Karpas-422 (cell line): ENCODE data around the gene EFEMP2. TPM values are rescaled to one million over a fixed set of nuclear protein-coding genes. Genes with fewer than 3 reads are reported as not detected.

Experiments
- DNase-seq: peaks from one replicate; pipeline ENCODE4 v3.0.0-alpha.2; 2015
- H2AFZ ChIP-seq: fragments of 200-600 bp; sonication (generic); 2 replicates; pipeline ENCODE4 v1.6.1; 2014; ENCODE audit warnings: antibody characterized with exemption, low read length, mixed read lengths
- H3K27ac ChIP-seq: fragments of 200-600 bp; sonication (generic); 2 replicates; pipeline ENCODE4 v1.5.1; 2014; ENCODE audit warnings: mild to moderate bottlenecking, low read length, moderate library complexity
- H3K27me3 ChIP-seq: fragments of 200-600 bp; sonication (generic); 2 replicates; pipeline ENCODE4 v1.6.1; 2014; ENCODE audit warnings: low read length, mixed read lengths
- H3K36me3 ChIP-seq: fragments of 200-600 bp; sonication (generic); 2 replicates; pipeline ENCODE4 v1.6.1; 2014; ENCODE audit warnings: low read length, mixed read lengths; ENCODE audit not compliant: insufficient read depth
- H3K4me1 ChIP-seq: fragments of 200-600 bp; sonication (generic); 2 replicates; pipeline ENCODE4 v1.6.1; 2014; ENCODE audit warnings: mild to moderate bottlenecking, low read length, mixed read lengths
- H3K4me2 ChIP-seq: fragments of 200-600 bp; sonication (generic); 2 replicates; pipeline ENCODE4 v1.6.1; 2014; ENCODE audit warnings: low read length, low read depth, mild to moderate bottlenecking; ENCODE audit not compliant: poor library complexity, severe bottlenecking
- H3K4me3 ChIP-seq: fragments of 200-600 bp; sonication (generic); 2 replicates; pipeline ENCODE4 v1.5.1; 2014; ENCODE audit warnings: mild to moderate bottlenecking, antibody characterized with exemption, low read length, mixed read lengths
- H3K79me2 ChIP-seq: fragments of 200-600 bp; sonication (generic); 2 replicates; pipeline ENCODE4 v1.6.1; 2014; ENCODE audit warnings: mild to moderate bottlenecking, low read length, mixed read lengths
- H3K9ac ChIP-seq: fragments of 200-600 bp; sonication (generic); 2 replicates; pipeline ENCODE4 v1.6.0; 2014; ENCODE audit warnings: low read length
- H3K9me2 ChIP-seq: fragments of 200-600 bp; sonication (generic), shearing (Covaris generic); replicated peaks from 2 replicates; pipeline ENCODE4 v1.6.0; 2014; ENCODE audit warnings: mild to moderate bottlenecking, low read length, moderate library complexity; ENCODE audit not compliant: insufficient read depth
- H3K9me3 ChIP-seq: fragments of 300-700, 200-600 bp; sonication (generic); 2 replicates; pipeline ENCODE4 v1.6.1; 2014; ENCODE audit warnings: low read length, mixed read lengths
- H4K20me1 ChIP-seq: fragments of 200-600 bp; sonication (generic); 2 replicates; pipeline ENCODE4 v1.6.1; 2014; ENCODE audit warnings: mild to moderate bottlenecking, antibody characterized with exemption, low read length, low read depth; ENCODE audit not compliant: insufficient read depth
- total RNA-seq: library from RNA; depleted of rRNA; stranded (reverse); fragments of >200 nt; shearing (Covaris generic); gene quantifications from 2 replicates; pipeline ENCODE4 v1.2.3, GENCODE V29; 2014; ENCODE audit warnings: low replicate concordance

Gene EFEMP2
- total RNA-seq, 1 experiment from 2014 or later: 1.3 TPM

GRCh38 chr11:65917434-65918210 is 45.0 kb upstream of the EFEMP2 start:
- peak overlapping the region; percentile 99 for H3K4me3 ChIP-seq
- peaks cover 20% of the 10 kb centered on the region for H3K4me1 ChIP-seq

DNA sequence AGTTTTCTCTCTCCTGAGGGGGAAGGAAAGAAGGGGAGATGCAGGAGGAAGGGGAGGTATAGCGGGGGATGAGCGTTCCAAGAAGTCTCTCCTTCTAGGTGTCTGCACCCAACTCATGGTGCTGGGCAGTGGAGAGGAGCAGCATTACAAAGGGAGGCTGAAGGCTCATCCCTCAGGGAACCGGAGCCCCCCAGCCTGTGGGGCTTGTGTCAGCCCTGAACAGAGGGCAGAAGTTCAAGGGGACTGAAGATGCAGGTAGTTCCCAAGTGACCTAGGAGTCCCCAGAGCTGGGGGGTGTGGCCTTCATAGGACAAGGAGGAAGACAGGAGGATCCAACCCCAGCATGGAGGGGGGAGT is 44.5 kb upstream of the EFEMP2 start:
- no peak overlapping the region for H3K4me3 ChIP-seq
- no peaks in the 10 kb centered on the region for H3K9me2 ChIP-seq
- H2AFZ ChIP-seq: no peak overlapping the region
- H3K79me2 ChIP-seq: peaks cover 9% of the 10 kb centered on the region; the same call in 1 of the 2 replicates
- H3K27ac ChIP-seq: no peak overlapping the region
- H3K9ac ChIP-seq: no peak overlapping the region
- H3K36me3 ChIP-seq: no peaks in the 10 kb centered on the region
- no peak for DNase-seq
- H3K4me1 ChIP-seq: peaks cover 20% of the 10 kb centered on the region
- no peaks in the 10 kb centered on the region for H3K9me3 ChIP-seq
- no peaks in the 10 kb centered on the region for H4K20me1 ChIP-seq
- H3K27me3 ChIP-seq: no peaks in the 10 kb centered on the region
- H3K4me2 ChIP-seq: no peak overlapping the region

More at GRCh38 chr11:65917434-65918210, 45.0 kb upstream of the EFEMP2 start:
- H3K27me3 ChIP-seq: no peaks in the 10 kb centered on the region
- H3K9me2 ChIP-seq: no peaks in the 10 kb centered on the region
- peaks cover 9% of the 10 kb centered on the region; the same call in 1 of the 2 replicates for H3K79me2 ChIP-seq
- H3K36me3 ChIP-seq: no peaks in the 10 kb centered on the region
- no peak overlapping the region for H3K27ac ChIP-seq
- peak overlapping the region; percentile 84 for H3K4me2 ChIP-seq
- no peak overlapping the region for H2AFZ ChIP-seq
- DNase-seq: no peak
- no peaks in the 10 kb centered on the region for H3K9me3 ChIP-seq
- peak overlapping the region; percentile 92 for H3K9ac ChIP-seq
- H4K20me1 ChIP-seq: no peaks in the 10 kb centered on the region

- Histone ChIP-seq H3K9ac (no peak overlapping the region), H3K27me3 (no peaks in the 10 kb centered on the region), H3K27ac (no peak overlapping the region), H3K4me3 (no peak overlapping the region), H4K20me1 (no peaks in the 10 kb centered on the region), H3K4me2 (no peak overlapping the region), H3K36me3 (no peaks in the 10 kb centered on the region), H3K9me2 (no peaks in the 10 kb centered on the region), H3K79me2 (peaks cover 9% of the 10 kb centered on the region; the same call in 1 of the 2 replicates), H3K9me3 (no peaks in the 10 kb centered on the region), H3K4me1 (peaks cover 20% of the 10 kb centered on the region), H2AFZ (no peak overlapping the region)
- no peak for DNase-seq
These were observed 43.8 kb upstream of the EFEMP2 start for GRCh38 chr11:65916391-65916790.

DNA sequence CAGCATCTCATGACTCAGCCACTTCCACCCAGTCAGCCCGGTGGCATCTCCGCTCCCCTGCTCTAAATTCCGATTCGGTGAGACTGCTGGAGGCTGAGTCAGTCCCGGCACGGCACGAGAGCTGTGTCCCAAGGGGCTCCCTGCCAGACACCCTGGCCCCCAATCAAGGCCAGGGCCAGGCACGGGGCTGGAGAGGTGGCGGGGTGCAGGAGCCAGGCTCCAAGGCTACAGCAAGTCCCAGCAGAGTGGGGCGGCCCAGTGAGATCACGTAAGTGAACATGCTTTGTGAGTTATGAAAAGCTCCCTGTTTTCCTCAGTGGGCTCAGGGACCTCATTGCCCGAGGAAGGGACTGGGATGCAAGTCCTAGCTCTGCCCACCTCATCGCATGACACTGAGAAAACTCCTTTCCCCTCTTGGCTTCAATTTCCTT is 43.2 kb upstream of the EFEMP2 start:
- Histone ChIP-seq H3K9ac (no peak overlapping the region), H4K20me1 (no peaks in the 10 kb centered on the region), H3K36me3 (no peaks in the 10 kb centered on the region), H3K9me2 (no peaks in the 10 kb centered on the region), H2AFZ (no peak overlapping the region), H3K27me3 (no peaks in the 10 kb centered on the region), H3K4me3 (no peak overlapping the region), H3K4me2 (no peak overlapping the region), H3K27ac (no peak overlapping the region), H3K79me2 (peaks cover 9% of the 10 kb centered on the region; the same call in 1 of the 2 replicates), H3K9me3 (no peaks in the 10 kb centered on the region), H3K4me1 (peaks cover 20% of the 10 kb centered on the region)
- DNase-seq: no peak

DNA sequence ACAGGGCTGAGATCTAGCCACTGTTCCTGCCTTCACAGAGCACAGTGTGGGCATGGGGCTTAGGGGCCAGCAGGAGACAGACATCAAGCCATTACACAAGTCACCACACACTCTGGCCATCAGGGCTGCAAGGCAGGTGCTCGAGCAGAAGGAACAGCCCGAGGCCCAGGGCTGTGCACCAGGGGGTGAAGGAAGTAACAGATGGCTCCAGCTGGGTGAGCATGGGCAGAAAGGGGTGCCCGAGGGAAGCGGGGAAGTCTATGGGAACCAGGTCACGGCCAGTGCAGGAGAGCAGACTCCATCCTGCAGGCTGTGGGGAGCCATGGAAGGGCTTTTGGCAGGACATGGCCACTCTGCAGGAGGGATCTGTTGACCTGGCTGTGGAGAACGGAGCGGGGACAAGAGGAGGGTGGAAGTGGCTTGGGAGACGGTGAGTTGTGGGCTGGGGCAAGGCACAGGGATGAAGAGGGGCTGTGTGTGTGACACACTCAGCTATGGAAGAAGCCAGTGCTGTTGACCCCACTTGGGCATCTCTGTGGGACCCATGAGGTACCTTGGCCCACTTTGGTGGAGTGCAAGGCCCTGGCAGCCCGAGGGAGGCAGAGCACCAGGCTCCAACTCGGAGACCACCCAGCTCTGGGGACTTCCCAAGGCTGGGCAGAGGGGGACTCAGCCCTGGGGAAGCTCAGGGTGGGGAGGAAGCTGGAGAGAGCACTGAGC is 42.7 kb upstream of the EFEMP2 start:
- Histone ChIP-seq H4K20me1 (no peaks in the 10 kb centered on the region), H3K4me1 (peaks cover 15% of the 10 kb centered on the region), H3K9ac (no peak overlapping the region), H3K79me2 (peaks cover 8% of the 10 kb centered on the region; the same call in 1 of the 2 replicates), H3K36me3 (no peaks in the 10 kb centered on the region), H3K27ac (no peak overlapping the region), H2AFZ (no peak overlapping the region), H3K4me2 (no peak overlapping the region), H3K9me3 (no peaks in the 10 kb centered on the region), H3K27me3 (no peaks in the 10 kb centered on the region), H3K4me3 (no peak overlapping the region), H3K9me2 (no peaks in the 10 kb centered on the region)
- no peak for DNase-seq

- Histone ChIP-seq H3K4me2 (no peak overlapping the region), H3K9me2 (no peaks in the 10 kb centered on the region), H3K27me3 (no peaks in the 10 kb centered on the region), H3K4me3 (no peak overlapping the region), H3K9ac (no peak overlapping the region), H3K9me3 (no peaks in the 10 kb centered on the region), H3K4me1 (peaks cover 4% of the 10 kb centered on the region), H2AFZ (no peak overlapping the region), H4K20me1 (no peaks in the 10 kb centered on the region), H3K36me3 (no peaks in the 10 kb centered on the region), H3K27ac (no peak overlapping the region), H3K79me2 (no peaks in the 10 kb centered on the region)
- no peak for DNase-seq
These were observed 40.2 kb upstream of the EFEMP2 start for GRCh38 chr11:65912845-65913244.

- Histone ChIP-seq H2AFZ (no peak overlapping the region), H3K9me2 (no peaks in the 10 kb centered on the region), H3K27ac (no peak overlapping the region), H3K4me2 (no peak overlapping the region), H3K9me3 (no peaks in the 10 kb centered on the region), H4K20me1 (no peaks in the 10 kb centered on the region), H3K27me3 (no peaks in the 10 kb centered on the region), H3K79me2 (no peaks in the 10 kb centered on the region), H3K4me1 (no peaks in the 10 kb centered on the region), H3K9ac (no peak overlapping the region), H3K36me3 (no peaks in the 10 kb centered on the region), H3K4me3 (no peak overlapping the region)
- peak; percentile 40 for DNase-seq
These were observed 39.3 kb upstream of the EFEMP2 start for GRCh38 chr11:65911682-65912568.

DNA sequence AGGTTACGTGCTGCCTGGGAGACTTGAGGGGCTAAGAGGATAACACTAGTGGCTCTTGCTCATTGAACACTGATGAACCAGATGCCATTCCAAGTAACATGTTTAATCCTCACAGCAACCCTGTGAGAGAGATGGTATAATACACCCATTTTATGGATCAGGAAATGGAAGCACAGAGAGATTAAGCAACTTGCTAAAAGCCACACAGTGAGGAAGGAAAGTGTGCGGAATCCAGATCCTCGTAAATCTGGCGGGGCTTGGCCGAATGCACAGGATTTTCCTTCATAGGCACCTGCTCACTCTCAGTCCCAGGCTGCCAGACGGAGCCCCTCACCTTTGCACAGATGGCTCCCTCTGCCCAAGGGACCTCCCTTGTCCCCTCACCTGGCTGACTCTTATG is 35.3 kb upstream of the EFEMP2 start:
- H3K27me3 ChIP-seq: no peaks in the 10 kb centered on the region
- H3K9ac ChIP-seq: no peak overlapping the region
- H4K20me1 ChIP-seq: no peaks in the 10 kb centered on the region
- no peaks in the 10 kb centered on the region for H3K9me3 ChIP-seq
- no peak overlapping the region for H3K4me2 ChIP-seq
- H2AFZ ChIP-seq: no peak overlapping the region
- H3K27ac ChIP-seq: no peak overlapping the region
- H3K4me1 ChIP-seq: no peaks in the 10 kb centered on the region
- H3K4me3 ChIP-seq: no peak overlapping the region
- H3K79me2 ChIP-seq: no peaks in the 10 kb centered on the region
- H3K36me3 ChIP-seq: no peaks in the 10 kb centered on the region
- no peak for DNase-seq
- no peaks in the 10 kb centered on the region for H3K9me2 ChIP-seq
